K562 (cell line): ENCODE results near the gene CBLC. TPM values are rescaled to one million over a fixed set of nuclear protein-coding genes. Genes with fewer than 3 reads are reported as not detected.

Experiments
- CHD2 ChIP-seq: IDR thresholded peaks from 2 replicates; pipeline ENCODE4 v1.6.1; 2011; ENCODE audit warnings: low read depth, low read length
- ERF ChIP-seq: fragments of 450-650 bp; formaldehyde crosslinking; IDR thresholded peaks from 2 replicates; pipeline ENCODE4 v1.4.0; 2020; ENCODE audit warnings: mild to moderate bottlenecking, mixed read lengths
- HCFC1 ChIP-seq: IDR thresholded peaks from 2 replicates; pipeline ENCODE4 v1.6.1; 2012; ENCODE audit warnings: low read depth, low read length, improper control_type of control experiment
- HEY1 ChIP-seq: fragments of 250-450 bp; sonication (Bioruptor Pico); IDR thresholded peaks from 2 replicates; pipeline ENCODE4 v1.5.0; 2020; ENCODE audit warnings: mild to moderate bottlenecking, moderate library complexity, borderline replicate concordance
- MAFK ChIP-seq: IDR thresholded peaks from 2 replicates; pipeline ENCODE4 v1.6.1; 2011; ENCODE audit warnings: low read length, improper control_type of control experiment
- MYNN ChIP-seq, 2 experiments: sonication (generic); formaldehyde crosslinking in 1 of 2; IDR thresholded peaks; 2 replicates each; pipeline versions ENCODE4 v1.5.0 to v1.6.1; 2016 to 2020; ENCODE audit warnings: antibody characterized with exemption in 1 of 2, missing genetic modification reagents in 1 of 2
- PTBP1 ChIP-seq: fragments of 200-400 bp; formaldehyde crosslinking; IDR thresholded peaks from 2 replicates; pipeline ENCODE4 v1.6.1; 2017; ENCODE audit warnings: low read depth, low read length
- RFX5 ChIP-seq: IDR thresholded peaks from 2 replicates; pipeline ENCODE4 v1.6.1; 2011; ENCODE audit warnings: low read depth, mild to moderate bottlenecking, improper control_type of control experiment, low read length
- SNAPC5 ChIP-seq: fragments of 250-450 bp; sonication (Bioruptor Pico); IDR thresholded peaks from 2 replicates; pipeline ENCODE4 v1.8.0; 2021; ENCODE audit warnings: moderate library complexity, mild to moderate bottlenecking, inconsistent platforms
- TAF1 ChIP-seq: IDR thresholded peaks from 2 replicates; pipeline ENCODE4 v1.6.1; 2011; ENCODE audit warnings: mild to moderate bottlenecking, low read length, moderate library complexity; ENCODE audit not compliant: insufficient read depth, control insufficient read depth, severe bottlenecking; ENCODE audit errors: extremely low read depth
- TAF15 ChIP-seq: fragments of 200-400 bp; formaldehyde crosslinking; IDR thresholded peaks from 2 replicates; pipeline ENCODE4 v1.6.1; 2017; ENCODE audit warnings: mild to moderate bottlenecking, low read depth, low read length, moderate library complexity
- ZBTB12 ChIP-seq: fragments of 250-450 bp; sonication (Bioruptor Pico); IDR thresholded peaks from 2 replicates; pipeline ENCODE4 v1.4.0; 2020
- ZNF143 ChIP-seq: sonication (generic); formaldehyde crosslinking; IDR thresholded peaks from 2 replicates; pipeline ENCODE4 v1.9.0; 2022; ENCODE audit warnings: mild to moderate bottlenecking, missing genetic modification reagents
- ZNF282 ChIP-seq: sonication (generic); formaldehyde crosslinking; IDR thresholded peaks from 2 replicates; pipeline ENCODE4 v1.8.1; 2023; ENCODE audit warnings: missing genetic modification reagents
- ZNF347 ChIP-seq: fragments of 450-650 bp; formaldehyde crosslinking; IDR thresholded peaks from 2 replicates; pipeline ENCODE4 v1.4.0; 2020; ENCODE audit warnings: low read depth, mild to moderate bottlenecking, moderate library complexity
- ZNF384 ChIP-seq: IDR thresholded peaks from 2 replicates; pipeline ENCODE4 v1.6.1; 2012; ENCODE audit warnings: low read depth, low read length, improper control_type of control experiment
- ZNF583 ChIP-seq: fragments of 250-450 bp; sonication (Bioruptor Pico); IDR thresholded peaks from 2 replicates; pipeline ENCODE4 v1.4.0; 2020
- polyA plus RNA-seq, 8 experiments: library from polyadenylated mRNA; depleted of rRNA in 4 of 8; stranded (reverse) in 5 of 8; unstranded in 3 of 8; fragments of >200 nt; fragmentation: Nextera tagmentation in 2 of 8; fragmentation: Illumina TruSeq in 1 of 8; extraction: Ambion mirVana in 2 of 8; extraction: Trizol in 1 of 8; gene quantifications; 2 replicates each; pipeline versions ENCODE4 v1.2.1 to v1.2.3, GENCODE V29; 2011 to 2014; ENCODE audit warnings: inconsistent platforms in 1 of 8, missing spikeins in 1 of 8
- total RNA-seq, 7 experiments: library from RNA; depleted of rRNA in 6 of 7; stranded (reverse); fragments of >200 nt in 6 of 7; fragmentation: Illumina TruSeq in 2 of 7; extraction: Trizol in 2 of 7; gene quantifications; 2 replicates each; pipeline versions ENCODE4 v1.2.1 to v1.2.3, GENCODE V29; 2011 to 2021; ENCODE audit warnings: low replicate concordance in 1 of 7
- TF ChIP-seq, protein P1 (sequence below), 2 experiments: fragments of 450-650 bp in 1 of 2; IDR thresholded peaks; 2 replicates each; pipeline ENCODE4 v1.6.1; 2011 to 2017; ENCODE audit warnings: low read depth in 2 of 2, antibody characterized with exemption in 1 of 2, borderline replicate concordance in 1 of 2, low read length in 1 of 2, mild to moderate bottlenecking in 1 of 2, mixed read lengths in 1 of 2; ENCODE audit not compliant: control insufficient read depth in 1 of 2
- TF ChIP-seq, protein P2 (sequence below), 2 experiments: fragments of 450-650 bp; IDR thresholded peaks; 2 replicates each; pipeline ENCODE4 v1.6.1; 2018; ENCODE audit warnings: mild to moderate bottlenecking in 2 of 2, low read depth in 1 of 2; ENCODE audit not compliant: partially characterized antibody in 2 of 2

The CBLC gene
- total and polyA plus RNA-seq, 9 of the 15 experiments (the other 6 are each of a cell fraction or from before 2014, with no cell fraction given): 0.09 TPM; not detected in 8

DNA sequence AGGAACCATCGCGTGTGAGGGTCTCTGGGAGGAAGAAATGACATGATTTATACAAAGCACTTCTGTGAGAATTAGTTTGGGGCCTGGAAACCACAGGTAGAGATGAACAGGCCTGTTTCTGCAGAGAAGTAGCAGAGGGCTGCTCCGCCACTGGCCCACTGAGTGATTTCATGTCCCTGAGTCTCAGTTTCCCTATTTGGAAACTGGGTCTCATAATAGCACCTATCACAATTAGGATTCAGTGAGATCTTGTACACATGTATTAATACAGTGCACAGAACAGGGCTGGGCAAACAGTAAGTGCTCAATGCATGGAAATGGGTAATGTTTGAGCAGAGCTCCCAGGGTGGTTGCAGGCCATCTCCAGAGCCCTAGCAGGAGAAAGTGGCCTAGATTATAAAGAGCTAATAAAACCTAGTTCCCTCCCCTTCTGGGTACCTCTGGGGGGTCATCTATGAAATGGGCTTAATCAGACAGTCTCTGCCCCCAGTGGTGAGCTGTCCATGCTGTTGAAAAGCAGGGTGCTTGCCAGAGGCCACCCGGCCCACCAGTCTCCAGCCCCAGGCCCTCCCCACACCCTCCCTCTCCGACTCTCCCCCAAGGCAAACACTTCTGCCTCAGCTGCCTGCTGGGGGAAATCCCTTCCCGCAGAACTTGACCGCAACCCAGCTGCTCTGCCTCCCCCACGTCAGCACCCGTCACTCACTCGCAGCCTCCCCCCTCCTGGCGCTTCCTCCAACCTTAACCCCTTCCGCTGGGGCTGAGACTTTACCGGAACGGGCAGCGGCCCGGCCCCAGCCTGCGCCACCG, 24.7 kb upstream of the CBLC start (continued):
- TF ChIP-seq MYNN (IDR thresholded peaks at IDR 0.05) (peak; percentile 99), MYNN (CRISPR knock-in tag; IDR thresholded peaks at IDR 0.05) (no peak), SNAPC5 (CRISPR knock-in tag) (no peak), HEY1 (CRISPR knock-in tag) (no peak), TAF15 (no peak), ZNF384 (0 out of 2 replicates have a peak, but pooled peaks have one; percentile 31), ZNF282 (CRISPR knock-in tag) (no peak), HCFC1 (no peak; the same call in 1 of the 2 replicates), MAFK (peak; percentile 38; the same call in 1 of the 2 replicates), ZNF347 (CRISPR knock-in tag) (no peak), RFX5 (no peak), ZNF143 (CRISPR knock-in tag) (no peak), ZBTB12 (CRISPR knock-in tag) (peak; percentile 83), CHD2 (peak; percentile 59; the same call in 1 of the 2 replicates), TAF1 (peak; percentile 45), ERF (no peak), ZNF583 (CRISPR knock-in tag) (no peak), PTBP1 (no peak)
- TF ChIP-seq, protein P1, sequence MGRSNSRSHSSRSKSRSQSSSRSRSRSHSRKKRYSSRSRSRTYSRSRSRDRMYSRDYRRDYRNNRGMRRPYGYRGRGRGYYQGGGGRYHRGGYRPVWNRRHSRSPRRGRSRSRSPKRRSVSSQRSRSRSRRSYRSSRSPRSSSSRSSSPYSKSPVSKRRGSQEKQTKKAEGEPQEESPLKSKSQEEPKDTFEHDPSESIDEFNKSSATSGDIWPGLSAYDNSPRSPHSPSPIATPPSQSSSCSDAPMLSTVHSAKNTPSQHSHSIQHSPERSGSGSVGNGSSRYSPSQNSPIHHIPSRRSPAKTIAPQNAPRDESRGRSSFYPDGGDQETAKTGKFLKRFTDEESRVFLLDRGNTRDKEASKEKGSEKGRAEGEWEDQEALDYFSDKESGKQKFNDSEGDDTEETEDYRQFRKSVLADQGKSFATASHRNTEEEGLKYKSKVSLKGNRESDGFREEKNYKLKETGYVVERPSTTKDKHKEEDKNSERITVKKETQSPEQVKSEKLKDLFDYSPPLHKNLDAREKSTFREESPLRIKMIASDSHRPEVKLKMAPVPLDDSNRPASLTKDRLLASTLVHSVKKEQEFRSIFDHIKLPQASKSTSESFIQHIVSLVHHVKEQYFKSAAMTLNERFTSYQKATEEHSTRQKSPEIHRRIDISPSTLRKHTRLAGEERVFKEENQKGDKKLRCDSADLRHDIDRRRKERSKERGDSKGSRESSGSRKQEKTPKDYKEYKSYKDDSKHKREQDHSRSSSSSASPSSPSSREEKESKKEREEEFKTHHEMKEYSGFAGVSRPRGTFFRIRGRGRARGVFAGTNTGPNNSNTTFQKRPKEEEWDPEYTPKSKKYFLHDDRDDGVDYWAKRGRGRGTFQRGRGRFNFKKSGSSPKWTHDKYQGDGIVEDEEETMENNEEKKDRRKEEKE (IDR thresholded peaks at IDR 0.05; ENCODE audit: borderline replicate concordance in 1 of 2, control insufficient read depth in 1 of 2, low read depth in 2 of 2, low read length in 1 of 2): peak in 1 of 2 experiments; percentile 83; a peak in 1 of 4 replicates
- TF ChIP-seq, protein P2, sequence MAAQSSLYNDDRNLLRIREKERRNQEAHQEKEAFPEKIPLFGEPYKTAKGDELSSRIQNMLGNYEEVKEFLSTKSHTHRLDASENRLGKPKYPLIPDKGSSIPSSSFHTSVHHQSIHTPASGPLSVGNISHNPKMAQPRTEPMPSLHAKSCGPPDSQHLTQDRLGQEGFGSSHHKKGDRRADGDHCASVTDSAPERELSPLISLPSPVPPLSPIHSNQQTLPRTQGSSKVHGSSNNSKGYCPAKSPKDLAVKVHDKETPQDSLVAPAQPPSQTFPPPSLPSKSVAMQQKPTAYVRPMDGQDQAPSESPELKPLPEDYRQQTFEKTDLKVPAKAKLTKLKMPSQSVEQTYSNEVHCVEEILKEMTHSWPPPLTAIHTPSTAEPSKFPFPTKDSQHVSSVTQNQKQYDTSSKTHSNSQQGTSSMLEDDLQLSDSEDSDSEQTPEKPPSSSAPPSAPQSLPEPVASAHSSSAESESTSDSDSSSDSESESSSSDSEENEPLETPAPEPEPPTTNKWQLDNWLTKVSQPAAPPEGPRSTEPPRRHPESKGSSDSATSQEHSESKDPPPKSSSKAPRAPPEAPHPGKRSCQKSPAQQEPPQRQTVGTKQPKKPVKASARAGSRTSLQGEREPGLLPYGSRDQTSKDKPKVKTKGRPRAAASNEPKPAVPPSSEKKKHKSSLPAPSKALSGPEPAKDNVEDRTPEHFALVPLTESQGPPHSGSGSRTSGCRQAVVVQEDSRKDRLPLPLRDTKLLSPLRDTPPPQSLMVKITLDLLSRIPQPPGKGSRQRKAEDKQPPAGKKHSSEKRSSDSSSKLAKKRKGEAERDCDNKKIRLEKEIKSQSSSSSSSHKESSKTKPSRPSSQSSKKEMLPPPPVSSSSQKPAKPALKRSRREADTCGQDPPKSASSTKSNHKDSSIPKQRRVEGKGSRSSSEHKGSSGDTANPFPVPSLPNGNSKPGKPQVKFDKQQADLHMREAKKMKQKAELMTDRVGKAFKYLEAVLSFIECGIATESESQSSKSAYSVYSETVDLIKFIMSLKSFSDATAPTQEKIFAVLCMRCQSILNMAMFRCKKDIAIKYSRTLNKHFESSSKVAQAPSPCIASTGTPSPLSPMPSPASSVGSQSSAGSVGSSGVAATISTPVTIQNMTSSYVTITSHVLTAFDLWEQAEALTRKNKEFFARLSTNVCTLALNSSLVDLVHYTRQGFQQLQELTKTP (IDR thresholded peaks at IDR 0.05; ENCODE audit: low read depth in 1 of 2, partially characterized antibody in 2 of 2): peak in 1 of 2 experiments; percentile 90
